AG04449 (cell line): ENCODE data around the gene TAPT1.

Experiments used
- CTCF ChIA-PET: fragments of 350-600 bp; formaldehyde crosslinking; extraction: SDS; loops from one replicate; lab custom pipeline; 2021; ENCODE audit warnings: antibody characterized with exemption; lab: Yijun Ruan, JAX
- POLR2A ChIA-PET: fragments of 400-600, 350-600 bp; formaldehyde crosslinking; extraction: SDS; loops from one replicate; lab custom pipeline; 2020; ENCODE audit warnings: antibody characterized with exemption, inconsistent platforms; lab: Yijun Ruan, JAX
- DNase-seq: peaks from one replicate; pipeline ENCODE4 v3.0.0-alpha.2; 2010; ENCODE audit warnings: low read depth, low spot score
- H3K4me3 ChIP-seq: 2 replicates; pipeline ENCODE4 v1.5.1; 2011; ENCODE audit warnings: low read depth, mild to moderate bottlenecking, control low read depth, low read length
- CTCF ChIP-seq: IDR thresholded peaks from one replicate; pipeline ENCODE4 v1.5.1; 2011; ENCODE audit warnings: mild to moderate bottlenecking, moderate library complexity, low read length, control low read depth, inconsistent platforms; ENCODE audit not compliant: insufficient read depth; ENCODE audit errors: missing control alignments

The TAPT1 gene

GRCh38 chr4:16168144-16168543 lies 58.1 kb downstream of the TAPT1 start:
- CTCF ChIA-PET: interaction anchor here (1.5 to 1.8 kb wide), 2 partner anchors 9 to 96 kb away, joined by 3 to 5 read pairs; no protein-coding TSS in a partner anchor
- no peak for DNase-seq
- POLR2A ChIA-PET: no interaction called here
- no peak for TF ChIP-seq CTCF
- H3K4me3 ChIP-seq: no peak overlapping the region

- no peak for DNase-seq
- CTCF ChIA-PET: no interaction called here
- POLR2A ChIA-PET: no interaction called here
- no peak for TF ChIP-seq CTCF
- H3K4me3 ChIP-seq: no peak overlapping the region
These were observed 60.3 kb downstream of the TAPT1 start for GRCh38 chr4:16165931-16166330.

GRCh38 chr4:16162891-16163290 lies 63.4 kb downstream of the TAPT1 start:
- POLR2A ChIA-PET: no interaction called here
- DNase-seq: no peak
- no peak overlapping the region for H3K4me3 ChIP-seq
- CTCF ChIA-PET: no interaction called here
- TF ChIP-seq CTCF: no peak

GRCh38 chr4:16161851-16162408 lies 64.3 kb downstream of the TAPT1 start:
- DNase-seq: no peak
- TF ChIP-seq CTCF: no peak
- ChIA-PET POLR2A (no interaction called here), CTCF (interaction anchor here (2.1 kb wide), 1 partner anchor 37 kb away, joined by 6 read pairs; no protein-coding TSS in a partner anchor)
- H3K4me3 ChIP-seq: no peak overlapping the region

GRCh38 chr4:16160457-16160856 lies 65.8 kb downstream of the TAPT1 start:
- TF ChIP-seq CTCF: no peak
- no peak for DNase-seq
- POLR2A ChIA-PET: no interaction called here
- no peak overlapping the region for H3K4me3 ChIP-seq
- CTCF ChIA-PET: interaction anchor here (2.1 kb wide), 1 partner anchor 39 kb away, joined by 6 read pairs; no protein-coding TSS in a partner anchor

GRCh38 chr4:16159286-16159685 lies 67.0 kb downstream of the TAPT1 start:
- DNase-seq: no peak
- no peak for TF ChIP-seq CTCF
- POLR2A ChIA-PET: no interaction called here
- CTCF ChIA-PET: interaction anchor here (2.3 kb wide), 1 partner anchor 9 kb away, joined by 5 read pairs; no protein-coding TSS in a partner anchor
- no peak overlapping the region for H3K4me3 ChIP-seq
